CD4-positive, alpha-beta T cell (primary cell): ENCODE measurements around the gene CUEDC1. TPM values are rescaled to one million over a fixed set of nuclear protein-coding genes. Genes with fewer than 3 reads are reported as not detected.

ENCODE experiments used
- ATAC-seq: fragments of 200-7000 bp; cut with Tn5 transposase; one replicate; pipeline ENCODE4 v1.10.0; 2022; ENCODE audit warnings: mild to moderate bottlenecking; ENCODE audit not compliant: poor library complexity
- CTCF ChIA-PET: fragments of 350-600 bp; sonication (Branson Sonifier 250); formaldehyde crosslinking; loops from one replicate; lab custom pipeline; 2021; ENCODE audit warnings: antibody characterized with exemption, inconsistent platforms; lab: Charles Lee
- POLR2A ChIA-PET: fragments of 350-600 bp; sonication (Branson Sonifier 250); formaldehyde crosslinking; loops from one replicate; lab custom pipeline; 2021; ENCODE audit warnings: antibody characterized with exemption, inconsistent platforms; lab: Charles Lee
- DNase-seq, 14 experiments: peaks; one replicate each; pipeline ENCODE4 v3.0.0-alpha.2; 2013 to 2020; ENCODE audit warnings: mixed read lengths in 2 of 14
- H3K27ac ChIP-seq, 2 donors: one replicate each; pipeline versions ENCODE4 v1.5.1 to v1.7.0; 2013; ENCODE audit warnings: low read length in 2 of 2, low read depth in 1 of 2, mild to moderate bottlenecking in 1 of 2
- H3K27me3 ChIP-seq, 2 experiments: 1 replicate in 1 of 2; 2 replicates in 1 of 2; pipeline versions ENCODE4 v1.6.1 to v1.7.0; 2013; ENCODE audit warnings: low read length in 2 of 2, control low read depth in 1 of 2, mild to moderate bottlenecking in 1 of 2, moderate library complexity in 1 of 2; ENCODE audit not compliant: insufficient read depth in 2 of 2, control insufficient read depth in 1 of 2
- H3K36me3 ChIP-seq: one replicate; pipeline ENCODE4 v1.6.1; 2013; ENCODE audit warnings: low read length, control low read depth; ENCODE audit not compliant: insufficient read depth
- H3K4me1 ChIP-seq: one replicate; pipeline ENCODE4 v1.6.1; 2013; ENCODE audit warnings: low read length, control low read depth; ENCODE audit not compliant: insufficient read depth
- H3K4me3 ChIP-seq: one replicate; pipeline ENCODE4 v1.5.1; 2013; ENCODE audit warnings: mild to moderate bottlenecking, low read length, moderate library complexity
- H3K9me3 ChIP-seq, 2 experiments: 1 replicate in 1 of 2; 2 replicates in 1 of 2; pipeline versions ENCODE4 v1.6.1 to v1.7.0; 2013; ENCODE audit warnings: low read length in 2 of 2, mild to moderate bottlenecking in 2 of 2, control low read depth in 1 of 2, moderate library complexity in 1 of 2; ENCODE audit not compliant: control insufficient read depth in 1 of 2, insufficient read depth in 1 of 2
- H3K27ac Mint-ChIP-seq: one replicate; pipeline ENCODE4 v1.8.0; 2020; ENCODE audit warnings: mixed read lengths
- H3K27me3 Mint-ChIP-seq: one replicate; pipeline ENCODE4 v1.8.0; 2021; ENCODE audit warnings: mixed read lengths
- H3K36me3 Mint-ChIP-seq: one replicate; pipeline ENCODE4 v1.8.0; 2021; ENCODE audit warnings: low read depth, mixed read lengths
- H3K4me1 Mint-ChIP-seq: one replicate; pipeline ENCODE4 v1.8.0; 2021; ENCODE audit warnings: low read depth, mixed read lengths
- H3K4me3 Mint-ChIP-seq: one replicate; pipeline ENCODE4 v1.8.0; 2020; ENCODE audit warnings: mild to moderate bottlenecking, mixed read lengths
- H3K9me3 Mint-ChIP-seq: one replicate; pipeline ENCODE4 v1.8.0; 2020; ENCODE audit warnings: mixed read lengths
- CTCF ChIP-seq: fragments of 200-600 bp; IDR thresholded peaks from one replicate; pipeline ENCODE4 v1.8.0; 2022; ENCODE audit warnings: antibody characterized with exemption, mild to moderate bottlenecking
- intact Hi-C, 2 experiments: fragments of 100-400 bp; cut with DNase I in 1 of 2; cut with micrococcal nuclease in 1 of 2; formaldehyde crosslinking; loops; one replicate each; pipeline versions ENCODE4 v1.15.1 to v1.9.0; 2023 to 2025; cut with DNase I, micrococcal nuclease
- total RNA-seq, 174 experiments: library from RNA in 2 of 174; stranded (reverse) in 2 of 174; gene quantifications; one replicate each; pipeline ENCODE4 v1.2.3 and lab custom pipeline; 2021 to 2026

CUEDC1 gene
- total RNA-seq, 2 experiments from 2014 or later: 0.41 to 1.0 TPM

GRCh38 chr17:57913575-57914272, 41.5 kb downstream of the CUEDC1 start:
- intact Hi-C loops: no loop called here

DNA sequence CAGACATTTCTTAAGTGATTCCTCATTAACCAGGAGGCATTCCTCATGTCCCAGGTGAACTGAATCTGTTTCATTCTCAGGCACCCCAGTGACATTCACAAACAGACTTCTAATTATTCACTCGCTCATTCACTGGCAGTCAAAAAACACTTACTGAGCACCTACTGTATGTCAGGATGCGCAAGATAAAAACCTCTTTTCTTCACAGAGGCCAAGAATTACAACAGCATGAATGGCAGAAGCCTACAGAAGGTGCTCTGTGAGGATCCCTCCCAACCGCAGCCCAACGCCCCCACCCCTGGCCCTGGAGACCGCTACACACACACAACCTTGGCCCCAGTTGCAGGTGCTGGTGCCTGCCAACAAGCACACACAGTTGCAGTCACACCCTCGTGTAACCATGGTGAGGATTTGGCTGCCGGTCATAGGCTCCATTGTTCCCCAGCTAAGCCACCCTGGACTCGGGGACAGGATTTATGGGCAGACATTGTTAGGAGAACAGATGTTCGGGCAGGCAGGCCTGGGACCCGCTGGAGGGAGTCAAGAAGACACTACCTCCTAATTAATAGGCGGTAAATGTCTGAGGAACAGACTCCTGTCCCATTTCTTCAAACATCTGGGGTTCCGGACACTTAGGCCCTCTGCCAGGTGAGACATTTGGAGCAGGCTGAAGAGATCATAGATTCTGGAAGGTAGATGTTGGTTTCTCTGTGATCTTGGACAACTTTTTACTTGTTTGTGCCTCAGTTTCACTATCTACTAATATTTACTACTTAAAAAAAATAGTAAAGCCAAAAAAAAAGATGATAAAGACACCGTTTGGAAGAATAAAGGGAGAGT, 43.2 kb downstream of the CUEDC1 start:
- no peaks in the 10 kb centered on the region for H3K36me3 ChIP-seq
- no peak for TF ChIP-seq CTCF
- DNase-seq (no peak), ATAC-seq (no peak)
- intact Hi-C loops: no loop called here
- no peaks in the 10 kb centered on the region for H3K27me3 Mint-ChIP-seq
- H3K4me3 Mint-ChIP-seq: no peak overlapping the region
- no peak overlapping the region for H3K27ac Mint-ChIP-seq
- no peaks in the 10 kb centered on the region for H3K9me3 ChIP-seq
- no peaks in the 10 kb centered on the region for H3K27me3 ChIP-seq
- H3K4me1 ChIP-seq: no peaks in the 10 kb centered on the region
- POLR2A ChIA-PET: no interaction called here
- no peaks in the 10 kb centered on the region for H3K9me3 Mint-ChIP-seq
- CTCF ChIA-PET: no interaction called here
- H3K4me3 ChIP-seq: no peak overlapping the region
- no peak overlapping the region for H3K27ac ChIP-seq
- no peaks in the 10 kb centered on the region for H3K4me1 Mint-ChIP-seq
- H3K36me3 Mint-ChIP-seq: no peaks in the 10 kb centered on the region

More at GRCh38 chr17:57913575-57914272, 41.5 kb downstream of the CUEDC1 start:
- H3K4me3 ChIP-seq: no peak overlapping the region
- DNase-seq: no peak
- ChIA-PET CTCF (no interaction called here), POLR2A (no interaction called here)
- no peak for TF ChIP-seq CTCF
- H3K4me3 Mint-ChIP-seq: no peak overlapping the region
- no peaks in the 10 kb centered on the region for H3K27me3 Mint-ChIP-seq
- ATAC-seq: no peak
- no peaks in the 10 kb centered on the region for H3K9me3 ChIP-seq
- H3K27ac Mint-ChIP-seq: no peak overlapping the region
- H3K36me3 Mint-ChIP-seq: no peaks in the 10 kb centered on the region
- no peaks in the 10 kb centered on the region for H3K4me1 Mint-ChIP-seq
- H3K27me3 ChIP-seq: no peaks in the 10 kb centered on the region
- H3K9me3 Mint-ChIP-seq: no peaks in the 10 kb centered on the region
- no peaks in the 10 kb centered on the region for H3K4me1 ChIP-seq
- H3K36me3 ChIP-seq: no peaks in the 10 kb centered on the region
- H3K27ac ChIP-seq: no peak overlapping the region

DNA sequence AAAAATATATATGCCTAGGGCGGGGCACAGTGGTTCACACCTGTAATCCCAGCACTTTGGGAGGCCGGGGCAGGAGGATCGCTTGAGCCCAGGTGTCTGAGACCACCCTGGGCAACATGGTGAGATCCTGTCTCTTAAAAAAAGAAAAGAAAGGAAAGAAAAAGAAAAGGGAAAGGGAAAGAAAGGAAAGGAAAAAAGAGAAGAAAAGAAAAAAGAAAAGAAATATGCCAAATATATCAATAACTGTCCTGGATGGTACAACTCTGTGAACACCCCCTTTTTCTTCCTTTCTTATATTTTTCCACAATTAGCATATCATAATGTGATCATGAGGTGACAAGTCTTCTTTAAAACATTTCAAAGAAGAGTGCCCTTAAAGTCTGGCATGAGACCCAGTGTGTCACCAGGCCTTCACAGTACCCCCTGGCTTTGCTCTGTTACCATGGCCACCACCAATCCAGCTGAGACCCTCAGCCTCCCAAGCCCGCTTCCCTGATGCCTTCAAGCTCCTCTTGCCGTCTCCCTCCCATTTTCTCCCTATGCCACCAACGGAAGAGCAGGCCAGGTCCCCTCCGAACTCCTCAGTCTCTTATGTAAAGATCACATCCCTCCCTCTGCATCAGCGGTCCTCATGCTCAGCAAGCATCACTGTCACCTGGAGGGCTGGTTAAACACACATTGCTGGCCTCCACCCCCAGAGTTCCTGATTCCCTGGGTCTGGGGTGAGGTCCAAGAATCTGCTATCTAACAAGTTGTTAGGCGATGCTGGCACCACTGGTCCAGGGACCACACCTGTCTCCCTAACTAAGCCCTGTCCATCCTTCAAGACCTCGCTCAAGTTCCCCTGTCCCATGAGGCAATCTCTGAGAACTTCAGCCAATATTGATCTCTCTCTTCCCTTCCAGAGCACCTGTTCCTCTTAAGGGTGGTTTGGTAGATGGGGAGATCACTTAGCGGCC, 44.5 kb downstream of the CUEDC1 start:
- H3K36me3 Mint-ChIP-seq: no peaks in the 10 kb centered on the region
- Histone ChIP-seq H3K4me1 (no peaks in the 10 kb centered on the region), H3K27me3 (no peaks in the 10 kb centered on the region), H3K4me3 (no peak overlapping the region), H3K36me3 (no peaks in the 10 kb centered on the region), H3K27ac (no peak overlapping the region), H3K9me3 (no peaks in the 10 kb centered on the region)
- ATAC-seq (no peak), DNase-seq (no peak)
- no peaks in the 10 kb centered on the region for H3K4me1 Mint-ChIP-seq
- intact Hi-C loops: no loop called here
- H3K4me3 Mint-ChIP-seq: no peak overlapping the region
- TF ChIP-seq CTCF: no peak
- ChIA-PET CTCF (no interaction called here), POLR2A (no interaction called here)
- no peaks in the 10 kb centered on the region for H3K27me3 Mint-ChIP-seq
- no peak overlapping the region for H3K27ac Mint-ChIP-seq
- H3K9me3 Mint-ChIP-seq: no peaks in the 10 kb centered on the region
